Stimulated activated CD4-positive, alpha-beta T cell treated with anti-CD3 and anti-CD28 coated beads, Interleukin-4, amount 100 ng/mL, for 1 hour (primary cell): Measurements from ENCODE around the gene ANGEL1.
A peak's percentile ranks its signal among the peaks of the same experiment; 100 is the strongest.

Experiments used
- DNase-seq: peaks from one replicate; pipeline ENCODE4 v3.0.0-alpha.2; 2020

ANGEL1 gene

DNA sequence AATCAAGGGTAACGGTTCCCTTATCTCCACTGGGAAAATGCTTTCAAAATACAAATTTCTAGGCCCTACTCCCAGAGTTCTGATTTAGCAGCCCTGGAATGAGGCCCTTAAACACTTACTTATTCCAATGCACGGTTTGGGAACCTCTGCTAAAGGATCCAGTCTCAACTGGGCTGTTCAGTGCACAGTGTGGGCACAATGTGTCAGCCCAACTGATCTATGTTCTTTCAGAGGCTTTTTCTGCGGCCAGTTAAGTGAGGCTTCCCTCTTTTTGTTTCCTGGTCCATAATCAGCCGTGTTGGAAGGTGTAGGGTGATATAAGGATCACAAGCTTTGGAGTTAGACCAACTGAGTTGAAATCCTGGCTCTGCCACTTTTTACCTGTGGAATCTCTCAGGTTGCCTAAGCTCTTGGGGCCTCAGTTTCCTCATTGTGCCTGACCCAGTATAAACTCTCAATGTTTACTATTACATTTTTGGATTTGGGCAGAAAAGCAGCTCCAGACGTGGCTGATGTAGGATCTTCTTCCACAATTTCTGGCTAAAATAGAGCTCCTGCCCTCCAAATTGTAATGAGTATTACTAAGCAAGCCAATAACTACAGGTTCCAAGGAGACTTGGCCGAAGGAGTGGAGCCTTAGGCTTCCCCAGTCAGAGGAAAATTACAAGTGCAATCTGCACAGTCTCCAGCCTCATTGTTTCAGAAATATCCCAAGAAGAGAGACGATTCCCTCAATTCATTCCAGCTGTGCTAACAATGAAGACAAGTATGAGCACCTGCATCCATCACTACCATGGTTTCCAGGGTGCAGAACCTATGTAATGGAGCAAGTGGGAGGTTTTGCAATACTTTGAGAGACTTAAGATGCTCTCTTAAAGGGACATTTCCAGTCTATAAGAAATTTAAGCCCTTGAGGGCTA lies 2.3 kb upstream of the ANGEL1 start:
- no peak for DNase-seq

DNA sequence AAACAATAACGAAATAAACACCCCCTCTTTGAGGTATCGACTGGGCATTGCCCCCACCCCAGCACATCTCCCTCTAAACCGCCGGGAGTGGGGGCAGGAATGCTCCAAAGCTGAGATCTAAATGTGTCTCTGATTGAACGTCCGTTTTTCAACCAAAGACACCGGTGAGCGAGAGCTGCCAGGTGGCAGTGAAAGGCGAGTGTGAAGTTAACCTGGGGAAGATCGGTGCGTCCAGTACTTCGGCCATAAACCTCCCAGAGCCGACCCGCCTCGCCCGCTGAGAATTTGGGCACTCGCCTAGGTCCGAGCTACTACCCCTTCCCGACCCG lies 625 bp downstream of the ANGEL1 start:
- DNase-seq, result no peak

DNA sequence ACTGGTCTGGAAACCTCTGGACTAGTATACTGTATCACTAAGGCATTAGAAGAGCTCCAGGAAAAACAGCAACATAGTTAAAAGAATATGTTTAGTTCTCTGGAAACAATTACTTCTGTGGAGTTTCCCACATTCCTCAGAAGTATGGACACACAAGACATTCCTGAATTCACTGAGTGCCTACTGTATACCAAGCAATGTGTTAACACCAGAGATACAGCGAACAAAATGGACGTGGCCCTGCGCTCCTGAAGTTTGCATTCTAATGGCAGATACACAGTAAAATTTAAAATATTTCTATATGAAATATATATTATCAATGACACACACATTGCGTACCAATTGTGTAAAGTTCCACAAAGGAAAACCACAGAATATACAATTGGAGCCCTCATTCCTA lies 1.1 kb downstream of the ANGEL1 start:
- DNase-seq, result no peak

DNA sequence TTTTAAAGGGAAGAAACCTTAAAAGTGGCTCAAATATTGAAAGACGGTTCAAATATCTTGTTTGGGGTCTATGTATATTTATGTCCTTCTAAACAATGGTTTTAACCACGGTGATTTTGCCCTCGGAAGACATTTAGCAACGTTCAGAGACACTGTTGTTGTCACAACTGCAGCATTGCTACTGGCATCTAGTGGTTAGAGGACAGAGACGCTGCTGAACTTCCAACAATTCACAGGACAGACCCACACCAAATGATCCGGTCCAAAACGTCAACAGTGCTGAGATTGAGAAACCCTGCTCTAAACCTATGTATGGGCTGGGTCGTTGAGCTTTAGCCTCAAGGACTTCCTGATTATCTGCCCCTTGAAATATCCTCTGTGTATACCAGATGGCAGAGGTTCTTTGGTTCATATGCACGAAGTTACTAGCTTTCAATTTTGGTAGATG lies 1.7 kb downstream of the ANGEL1 start:
- DNase-seq, result no peak

DNA sequence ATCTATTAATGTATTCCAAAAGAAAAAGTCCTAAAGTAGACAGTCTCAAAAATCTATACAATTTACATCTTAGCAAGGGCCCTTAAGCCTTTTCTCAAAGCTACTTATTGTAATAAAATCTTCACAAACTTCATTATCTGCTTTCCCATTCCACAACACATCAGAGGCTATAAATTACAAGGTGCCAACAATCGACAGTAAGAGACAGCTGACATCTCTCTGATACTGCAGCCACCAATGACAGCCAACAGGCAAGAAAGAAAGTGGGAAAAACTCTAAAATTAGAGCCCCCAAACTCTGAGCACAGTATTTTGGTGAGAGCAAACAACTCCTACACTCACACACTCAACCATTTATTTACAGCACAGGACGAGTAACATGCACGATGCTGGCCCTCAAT lies 2.2 kb downstream of the ANGEL1 start:
- DNase-seq, result no peak

DNA sequence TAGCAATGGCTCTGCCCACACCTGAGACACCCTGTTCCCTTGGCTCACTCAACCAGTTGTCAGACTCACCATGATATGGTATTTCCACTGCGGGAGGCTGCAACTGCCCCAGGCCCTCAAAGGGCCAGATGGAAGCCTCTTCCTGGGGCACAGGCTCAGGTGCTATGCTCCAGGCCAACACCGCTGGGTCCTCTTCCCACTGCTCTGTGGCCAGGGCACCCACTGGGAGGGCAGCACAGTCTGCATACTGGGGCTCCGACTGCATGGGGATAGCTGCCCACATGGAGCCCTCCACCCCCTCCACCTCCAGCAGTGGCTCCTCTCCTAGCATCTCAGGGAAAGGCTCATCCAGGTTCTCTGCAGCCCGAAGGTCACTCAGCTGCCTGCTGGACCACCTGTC lies 3.7 kb downstream of the ANGEL1 start:
- DNase-seq, result no peak

DNA sequence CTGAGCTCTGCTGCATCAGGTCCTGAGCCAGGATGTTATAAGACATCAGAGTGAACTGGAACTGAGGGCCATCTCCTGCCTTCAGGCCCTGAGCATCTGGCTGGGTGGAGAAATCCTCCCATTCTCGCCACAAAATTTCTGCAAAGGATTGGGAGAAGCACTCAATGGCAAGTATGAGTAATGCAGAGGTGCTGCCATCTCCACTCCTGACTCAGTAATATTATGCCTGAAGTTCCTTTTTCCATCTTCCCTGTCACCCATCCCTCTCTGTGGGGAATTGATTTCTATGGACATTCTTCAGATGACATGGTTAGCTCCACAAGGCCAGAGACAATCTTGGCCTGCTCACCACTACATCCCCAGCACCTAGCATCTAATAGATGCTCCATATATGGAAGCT lies 4.7 kb downstream of the ANGEL1 start:
- DNase-seq, result no peak

DNA sequence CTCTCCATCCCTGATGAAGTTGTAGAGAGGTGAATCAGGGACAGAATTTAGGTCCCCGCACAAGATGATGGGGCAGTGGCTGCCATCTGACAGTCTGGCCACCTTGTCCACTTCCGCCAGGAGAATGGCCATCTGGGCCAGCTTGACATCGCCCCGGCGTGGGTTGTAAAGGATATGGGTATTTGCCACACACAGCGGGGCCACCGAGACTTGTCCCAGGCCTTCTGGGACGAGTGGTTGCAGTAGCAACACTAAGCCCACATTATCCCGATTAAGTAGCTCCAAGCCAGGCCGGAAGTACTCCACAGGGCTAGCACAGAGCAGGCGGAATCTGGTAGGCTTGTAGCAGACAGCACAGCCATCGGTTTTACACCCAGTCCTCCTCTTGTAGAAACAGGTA lies 6.2 kb downstream of the ANGEL1 start:
- DNase-seq, result no peak

DNA sequence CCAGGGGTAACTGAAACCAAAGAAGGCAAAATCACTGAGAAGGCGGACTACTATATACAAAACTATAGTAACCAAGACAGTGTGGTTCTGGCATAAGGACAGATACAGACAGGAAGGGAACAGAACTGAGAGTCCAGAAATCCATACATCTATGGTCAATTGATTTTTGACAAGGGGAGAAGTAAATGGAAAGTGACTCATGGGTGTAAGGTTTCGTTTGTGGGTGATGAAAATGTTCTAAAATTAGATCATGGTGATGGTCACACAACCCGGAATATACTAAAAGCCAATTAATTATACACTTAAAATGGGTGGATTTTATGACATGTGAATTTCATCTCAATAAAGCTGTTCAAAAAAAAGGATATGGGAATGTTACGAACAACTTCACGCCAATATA lies 18.7 kb downstream of the ANGEL1 start:
- no peak for DNase-seq

DNA sequence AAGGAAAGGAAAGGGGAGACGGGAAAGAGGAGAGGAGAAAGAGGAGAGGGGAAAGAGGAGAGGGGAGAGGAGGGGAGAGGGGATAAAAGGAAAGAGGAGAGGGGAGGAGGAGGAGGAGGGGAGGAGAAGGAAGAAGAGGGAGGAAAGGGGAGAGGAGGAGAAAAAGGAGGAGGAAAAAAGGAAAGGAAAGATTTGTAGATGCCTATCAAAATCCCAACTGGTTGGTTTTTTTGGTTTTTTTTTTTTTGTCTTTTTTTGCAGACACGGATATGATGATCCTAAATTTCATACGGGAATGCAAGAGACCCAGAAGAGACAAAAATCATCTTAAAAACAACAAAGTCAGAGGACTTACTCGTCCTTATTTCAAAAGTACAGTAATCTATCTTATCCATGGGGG lies 19.4 kb downstream of the ANGEL1 start:
- DNase-seq, result no peak

DNA sequence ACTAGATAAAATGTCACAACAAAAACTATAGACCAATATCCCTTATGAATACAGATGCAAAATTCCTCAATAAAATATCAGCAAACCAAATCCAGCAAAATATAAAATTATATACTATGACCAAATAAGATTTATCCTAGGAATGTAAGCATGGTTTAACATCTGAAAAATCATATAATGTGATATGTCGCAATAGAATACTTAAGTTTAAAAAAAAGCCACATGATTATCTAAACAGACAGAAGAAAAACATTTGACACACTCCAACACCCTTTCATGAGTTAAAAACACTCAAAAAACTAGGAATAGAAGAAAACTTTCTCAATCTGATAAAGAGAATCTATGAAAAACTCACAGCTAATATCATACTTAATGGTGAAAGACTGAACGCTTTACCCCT lies 20.3 kb downstream of the ANGEL1 start:
- DNase-seq, result no peak

DNA sequence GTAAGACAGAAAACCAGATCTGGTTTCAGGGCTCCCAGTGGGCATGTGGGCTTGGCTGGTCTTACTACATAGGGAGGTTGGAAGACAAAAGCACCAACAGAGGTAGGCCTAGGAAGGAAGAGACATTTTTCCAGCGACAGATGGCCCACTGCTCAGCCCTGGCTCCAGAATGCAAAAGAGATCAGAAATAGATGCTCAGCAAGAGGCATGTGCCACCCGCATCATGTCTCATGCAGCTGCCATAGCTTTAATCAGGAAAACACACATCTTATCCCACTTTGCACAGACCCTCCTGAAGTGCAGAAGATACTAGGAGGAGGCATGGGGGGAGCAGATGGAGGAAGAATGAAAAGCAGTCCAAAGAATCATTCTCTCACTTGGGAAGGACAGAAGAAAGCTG lies 26.1 kb downstream of the ANGEL1 start:
- DNase-seq, result no peak

DNA sequence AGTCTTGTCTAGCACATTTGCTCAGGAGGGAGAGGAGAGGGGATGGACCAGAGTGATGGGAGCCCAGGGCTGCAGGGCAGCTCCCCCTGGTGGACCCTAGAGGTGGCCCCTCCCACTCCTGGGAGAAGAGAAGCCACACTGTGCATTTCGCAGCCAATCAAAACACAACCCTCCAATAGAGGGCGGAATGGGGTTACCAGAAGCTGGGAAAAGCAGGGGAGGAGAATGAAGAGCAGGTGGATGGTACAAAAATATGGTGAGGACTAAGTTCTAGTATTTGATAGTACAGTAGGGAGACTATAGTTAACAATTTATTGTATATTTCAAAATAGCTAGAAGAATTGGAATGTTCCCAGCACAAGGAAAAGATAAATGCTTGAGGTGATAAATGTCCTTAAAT lies 27.8 kb downstream of the ANGEL1 start:
- DNase-seq, result peak; percentile 48

DNA sequence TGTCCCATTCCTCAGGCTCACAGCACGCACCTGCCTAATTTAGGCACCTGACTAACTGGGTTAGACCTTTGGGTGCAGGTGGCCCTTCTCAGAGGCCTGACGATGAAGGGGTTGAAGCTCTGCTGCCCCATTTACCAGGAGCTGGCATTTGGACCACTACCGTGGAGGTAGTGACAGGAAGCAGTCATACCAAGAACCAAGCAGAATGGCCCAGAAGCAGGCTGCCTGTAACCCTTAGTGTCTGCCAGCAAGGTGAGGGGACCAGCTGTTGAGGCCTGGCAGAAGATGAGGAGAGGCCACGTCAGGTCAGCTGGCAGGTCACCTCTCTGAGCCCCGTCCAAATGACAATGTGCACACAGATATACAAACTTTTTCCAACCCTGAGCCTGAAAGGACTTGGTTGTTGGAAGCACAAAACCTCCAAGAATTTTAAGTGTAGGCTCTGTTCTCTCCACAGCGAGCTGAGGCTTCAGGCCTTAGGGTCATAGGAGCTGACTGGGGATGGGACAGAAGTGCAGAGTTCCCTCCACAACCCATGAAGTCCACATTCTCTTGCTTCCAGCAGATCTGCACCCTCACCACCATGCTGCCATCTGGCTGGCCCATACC lies 28.3 kb downstream of the ANGEL1 start:
- DNase-seq, result no peak

DNA sequence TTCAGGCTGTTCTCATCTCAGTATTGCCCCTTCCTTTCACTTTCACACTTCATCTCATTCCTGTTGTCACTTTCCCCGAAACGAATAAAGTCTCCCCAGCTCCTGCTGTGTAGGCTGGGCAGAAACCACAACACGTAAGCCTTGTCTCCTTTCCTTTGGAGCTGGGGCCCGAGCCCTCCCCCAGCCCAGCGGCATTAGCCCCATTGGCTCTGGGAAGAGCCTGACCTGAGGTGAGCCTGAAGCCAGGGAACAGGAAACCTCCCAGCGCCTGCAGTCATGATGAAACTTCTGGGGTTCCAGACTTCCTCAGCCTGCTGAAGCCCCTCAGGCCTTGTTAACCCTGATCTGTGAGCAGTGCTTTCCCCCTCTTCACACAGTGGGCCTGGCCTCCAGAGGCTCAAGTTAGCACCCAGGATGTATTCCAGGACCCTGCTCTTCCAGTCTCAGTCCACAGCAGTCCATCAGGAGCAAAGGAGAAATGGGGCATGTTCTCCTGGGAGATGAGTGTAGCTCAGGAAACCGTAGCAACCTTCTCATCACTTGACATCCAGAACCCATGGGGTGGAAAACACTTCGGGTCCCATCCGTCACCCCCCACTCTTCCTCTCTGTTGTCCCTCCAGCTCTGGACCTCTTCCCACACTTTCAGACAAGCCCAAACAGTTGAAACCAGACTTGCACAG lies 29.7 kb downstream of the ANGEL1 start:
- no peak for DNase-seq

DNA sequence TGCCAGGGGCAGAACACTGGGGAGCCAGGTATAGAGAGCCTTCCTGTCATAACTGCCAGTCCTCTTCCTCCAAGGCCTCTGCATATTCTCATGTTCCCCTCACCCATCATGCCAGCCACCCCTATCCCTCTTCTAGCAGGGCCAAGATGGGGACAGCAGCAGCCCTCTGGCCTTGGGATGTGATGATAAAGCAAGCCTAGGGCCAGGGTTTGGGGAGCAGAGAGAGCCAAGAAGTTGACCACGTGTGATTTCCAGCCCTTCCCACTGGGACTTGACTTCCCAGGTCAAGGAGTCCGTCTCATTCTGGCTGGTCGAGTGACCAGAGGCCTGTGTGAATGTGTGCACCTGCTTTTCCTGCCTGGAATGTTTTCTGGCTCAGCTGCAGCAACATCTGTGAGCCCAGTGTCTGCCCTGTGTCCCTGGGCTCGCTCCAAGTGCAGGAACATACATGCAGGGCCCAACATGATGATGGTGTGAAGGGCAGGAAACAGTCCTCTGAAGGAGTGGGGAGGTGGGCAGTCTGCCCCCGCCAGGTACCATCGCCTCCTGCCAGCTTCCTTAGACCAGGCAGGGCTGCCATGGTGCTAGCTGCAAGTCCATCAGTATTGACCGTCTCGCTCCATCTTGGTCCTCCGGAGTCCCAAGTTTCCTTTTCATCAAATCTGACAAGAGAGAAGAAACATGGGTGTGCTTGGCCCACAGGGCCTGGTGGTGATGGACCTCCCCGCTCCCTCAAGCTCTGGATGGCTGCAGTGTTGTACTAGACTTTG lies 30.4 kb downstream of the ANGEL1 start:
- DNase-seq, result no peak

DNA sequence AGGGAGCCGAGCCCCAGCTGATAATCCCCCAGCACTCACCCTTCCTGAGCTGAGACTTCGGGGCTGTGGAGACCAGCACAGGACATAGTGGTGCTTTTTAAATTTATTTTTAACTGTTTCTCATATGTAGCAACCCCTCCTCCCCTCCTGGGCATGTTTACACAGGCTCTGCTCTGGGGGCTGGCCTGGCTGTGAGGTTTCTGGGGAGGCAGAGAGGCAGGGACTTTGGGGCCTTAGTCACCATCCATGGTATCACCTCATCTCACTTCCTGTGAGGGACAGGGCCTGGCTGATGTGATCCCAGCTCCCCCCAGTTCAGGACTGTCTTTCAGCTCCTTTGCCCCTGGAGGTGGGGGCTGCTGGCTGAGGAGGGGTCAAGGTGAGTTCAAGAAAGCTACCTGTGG lies 31.0 kb downstream of the ANGEL1 start:
- DNase-seq, result no peak

DNA sequence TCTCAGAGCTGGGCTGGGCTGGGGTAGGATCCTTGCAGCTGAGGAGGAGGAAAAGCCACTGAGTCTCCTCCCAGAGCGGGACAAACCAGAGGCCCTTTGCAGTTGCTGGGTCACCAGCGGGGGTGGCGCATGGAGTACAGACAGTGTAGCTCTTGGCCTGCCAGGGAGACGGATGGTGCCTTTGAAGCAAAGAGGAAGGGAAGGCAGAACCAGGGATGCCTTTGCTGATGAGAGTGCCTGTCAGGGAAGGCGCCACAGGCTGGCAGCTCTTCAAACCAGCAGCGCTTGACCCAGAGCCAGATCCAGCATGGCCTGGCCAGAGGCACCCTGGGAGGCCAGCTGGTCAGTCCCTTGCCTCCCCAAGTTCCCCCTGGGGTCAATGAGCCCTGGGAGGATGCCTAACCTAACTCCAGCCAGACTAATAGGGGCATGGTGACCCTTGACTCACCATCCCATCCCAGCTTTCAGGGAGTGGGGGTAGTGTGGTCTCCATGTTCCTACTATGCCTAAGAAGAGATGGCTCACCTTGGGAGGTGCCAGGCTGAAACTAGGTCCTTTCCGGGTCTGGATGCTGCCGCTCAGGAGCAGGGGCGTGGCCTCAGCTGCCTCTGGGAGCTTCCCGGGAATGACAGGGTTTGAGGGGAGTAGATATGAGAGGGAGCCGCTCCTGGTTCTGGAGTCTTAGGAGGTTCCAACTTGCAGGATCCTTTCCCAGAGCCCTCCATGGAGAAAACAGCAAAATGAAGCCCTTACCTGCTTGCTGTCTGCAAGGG lies 31.6 kb downstream of the ANGEL1 start:
- DNase-seq, result no peak

DNA sequence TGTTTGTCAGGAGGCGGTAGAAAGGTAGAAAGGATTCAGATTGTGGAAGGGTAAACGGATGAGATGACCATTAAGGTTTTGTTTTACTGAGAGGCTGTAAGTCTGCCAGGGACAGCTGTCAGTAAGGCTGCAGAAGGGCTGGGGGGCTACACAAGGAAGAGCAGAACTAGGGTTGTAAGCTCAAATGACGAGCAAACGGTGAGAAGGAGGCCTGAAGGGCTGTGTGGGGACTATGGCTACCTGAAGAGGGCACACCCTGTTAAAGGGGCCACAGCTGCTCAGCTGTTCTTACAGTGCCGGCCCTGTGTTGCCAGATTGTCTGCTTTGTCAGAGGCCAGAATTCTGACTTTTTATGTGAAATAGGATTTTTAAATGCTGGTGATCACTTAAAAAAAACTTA lies 32.3 kb downstream of the ANGEL1 start:
- no peak for DNase-seq

DNA sequence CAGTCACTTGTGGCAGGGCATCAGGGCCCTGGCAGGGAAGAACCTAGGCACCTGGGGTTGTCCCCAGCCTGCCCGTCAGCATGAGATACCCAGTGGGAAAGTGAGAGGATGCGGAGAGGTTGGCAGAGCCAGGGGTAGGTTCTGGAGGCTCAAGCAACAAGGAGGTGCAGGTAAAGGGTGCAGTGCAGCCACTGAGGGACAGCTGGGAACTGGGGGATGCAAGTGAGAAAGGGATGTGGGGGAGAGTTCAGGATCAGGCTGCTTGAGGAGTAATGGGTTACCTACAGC lies 32.7 kb downstream of the ANGEL1 start:
- DNase-seq, result no peak

DNA sequence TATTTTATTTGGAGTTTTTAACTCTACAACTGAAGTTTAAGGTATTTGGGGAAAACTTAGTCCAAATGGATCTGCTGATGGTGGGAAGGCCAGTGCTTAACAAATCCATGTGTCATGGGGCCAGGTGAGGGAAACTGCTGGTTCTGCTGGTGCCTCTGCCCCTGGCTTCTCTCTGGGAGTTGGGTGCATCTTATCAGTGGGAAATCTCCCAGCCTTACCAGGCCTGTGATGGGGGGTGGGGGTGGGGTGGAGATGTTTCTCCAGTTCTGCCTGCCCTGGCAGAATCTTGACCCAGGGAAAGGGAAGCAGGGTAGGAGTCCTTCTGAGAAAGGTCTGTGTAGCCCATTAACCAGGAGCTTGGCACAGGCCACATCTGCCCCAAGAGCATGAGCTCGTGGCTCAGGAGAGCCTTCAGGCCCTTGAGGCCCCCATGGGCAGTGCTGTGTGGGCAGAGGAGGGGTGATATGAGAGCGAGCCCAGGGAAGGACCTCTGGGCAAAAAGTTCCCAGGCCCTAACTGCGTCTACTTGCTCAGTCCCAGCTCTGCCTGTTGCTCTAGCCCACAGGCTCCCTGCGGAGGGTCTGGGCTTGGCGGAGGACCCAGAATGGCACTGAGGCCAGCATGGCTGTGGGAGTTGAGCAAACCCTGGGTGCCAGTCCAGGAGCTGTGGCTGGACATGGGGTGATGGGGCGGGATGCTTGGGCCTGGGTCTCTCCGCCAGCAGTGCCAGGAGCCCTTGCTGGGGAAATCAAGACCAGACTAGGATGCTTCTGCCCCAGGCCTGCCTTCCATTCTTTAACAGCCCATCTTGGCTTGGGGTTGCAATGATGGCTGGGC lies 33.2 kb downstream of the ANGEL1 start:
- DNase-seq, result no peak
